HFFc6 (cell line): ENCODE data around the gene SCN1A. TPM values are rescaled to one million over a fixed set of nuclear protein-coding genes. Genes with fewer than 3 reads are reported as not detected.

Experiments
- DNase-seq: peaks from one replicate; pipeline ENCODE4 v3.0.0-alpha.2; 2018
- H3K27ac Mint-ChIP-seq: 2 replicates; pipeline ENCODE4 v1.8.0; 2020; ENCODE audit warnings: mild to moderate bottlenecking, mixed read lengths
- H3K27me3 Mint-ChIP-seq: 2 replicates; pipeline ENCODE4 v1.8.0; 2021; ENCODE audit warnings: mild to moderate bottlenecking, moderate library complexity, mixed read lengths; ENCODE audit not compliant: insufficient read depth
- H3K36me3 Mint-ChIP-seq: 2 replicates; pipeline ENCODE4 v1.8.0; 2021; ENCODE audit warnings: low read depth, mixed read lengths
- H3K4me1 Mint-ChIP-seq: 2 replicates; pipeline ENCODE4 v1.8.0; 2020; ENCODE audit warnings: low read depth, mixed read lengths
- H3K4me3 Mint-ChIP-seq: 2 replicates; pipeline ENCODE4 v1.8.0; 2020; ENCODE audit warnings: mild to moderate bottlenecking, moderate library complexity, mixed read lengths
- H3K9me3 Mint-ChIP-seq: 2 replicates; pipeline ENCODE4 v1.8.0; 2020; ENCODE audit warnings: mild to moderate bottlenecking, mixed read lengths
- CTCF ChIP-seq: fragments of 200-600 bp; sonication (generic); IDR thresholded peaks from 2 replicates; pipeline ENCODE4 v1.5.0; 2021; ENCODE audit warnings: antibody characterized with exemption, mild to moderate bottlenecking
- total RNA-seq, 6 experiments: library from RNA; stranded (reverse); fragmentation: NEBNext Ultra II Directional; extraction: Animal tissue kit (Norgen Biotek cat#: 25700); gene quantifications; 2 replicates in 1 of 6; 3 replicates in 5 of 6; pipeline ENCODE4 v1.2.3, GENCODE V29; 2021

Gene SCN1A
- total RNA-seq, 6 experiments from 2014 or later: not detected

- Mint-ChIP-seq H3K27me3 (peaks cover 11% of the 10 kb centered on the region), H3K27ac (no peak overlapping the region), H3K4me3 (no peak overlapping the region), H3K36me3 (no peaks in the 10 kb centered on the region), H3K4me1 (no peaks in the 10 kb centered on the region), H3K9me3 (no peaks in the 10 kb centered on the region)
- TF ChIP-seq CTCF: no peak
- DNase-seq: no peak
Measured at GRCh38 chr2:166135849-166136258, 8.0 kb upstream of the SCN1A start.

- TF ChIP-seq CTCF: no peak
- H3K9me3 Mint-ChIP-seq: no peaks in the 10 kb centered on the region
- H3K4me3 Mint-ChIP-seq: no peak overlapping the region
- no peak overlapping the region for H3K27ac Mint-ChIP-seq
- peaks cover 11% of the 10 kb centered on the region for H3K27me3 Mint-ChIP-seq
- H3K36me3 Mint-ChIP-seq: no peaks in the 10 kb centered on the region
- H3K4me1 Mint-ChIP-seq: no peaks in the 10 kb centered on the region
- DNase-seq: no peak
Measured at GRCh38 chr2:166135152-166135848, 7.5 kb upstream of the SCN1A start.

DNA sequence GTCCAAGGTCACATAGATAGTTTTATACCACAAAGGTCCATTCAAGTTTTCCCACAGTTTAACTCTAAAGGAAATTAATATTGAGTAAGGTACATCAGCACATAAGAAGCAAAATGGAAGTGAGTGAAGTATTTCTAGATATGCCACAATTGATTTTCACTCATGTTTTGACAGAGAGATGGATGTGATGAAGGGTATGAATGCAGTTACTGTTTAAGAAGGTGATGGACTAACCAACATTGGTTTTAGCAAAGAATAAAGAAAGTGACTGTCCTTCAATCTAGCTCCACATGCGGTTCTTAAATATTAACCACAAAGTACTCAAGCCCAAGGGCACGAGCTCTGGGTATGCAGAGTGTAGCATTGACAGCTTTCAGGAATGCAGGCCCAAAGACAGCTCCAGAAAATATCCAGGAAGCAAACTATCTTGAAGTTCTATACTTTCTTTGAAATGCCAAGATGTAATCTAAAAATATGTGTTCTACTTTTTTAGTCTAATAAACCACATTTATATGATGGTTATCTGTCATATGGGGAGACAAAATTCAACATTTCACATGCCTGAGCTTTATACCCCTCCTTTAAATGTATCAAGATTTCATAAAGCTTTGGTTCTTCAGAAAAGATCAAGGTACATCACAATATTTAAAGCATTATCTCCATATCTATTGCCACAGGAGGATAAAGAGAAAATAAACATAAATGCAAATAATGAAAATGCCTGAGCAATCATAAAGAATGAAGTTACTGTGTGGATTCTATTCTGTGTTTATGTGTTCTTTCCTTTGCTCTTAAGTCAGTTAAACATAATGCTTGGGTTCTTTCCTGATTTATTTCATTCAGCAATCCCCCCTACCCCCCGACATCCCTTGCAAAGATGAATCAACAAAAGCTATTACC, 6.7 kb upstream of the SCN1A start:
- no peaks in the 10 kb centered on the region for H3K9me3 Mint-ChIP-seq
- no peak overlapping the region for H3K4me3 Mint-ChIP-seq
- no peaks in the 10 kb centered on the region for H3K4me1 Mint-ChIP-seq
- no peak for DNase-seq
- no peaks in the 10 kb centered on the region for H3K36me3 Mint-ChIP-seq
- TF ChIP-seq CTCF: no peak
- no peak overlapping the region for H3K27ac Mint-ChIP-seq
- peaks cover 11% of the 10 kb centered on the region for H3K27me3 Mint-ChIP-seq

- H3K4me3 Mint-ChIP-seq: no peak overlapping the region
- H3K9me3 Mint-ChIP-seq: no peaks in the 10 kb centered on the region
- no peak for TF ChIP-seq CTCF
- peaks cover 11% of the 10 kb centered on the region for H3K27me3 Mint-ChIP-seq
- no peaks in the 10 kb centered on the region for H3K4me1 Mint-ChIP-seq
- no peak for DNase-seq
- no peaks in the 10 kb centered on the region for H3K36me3 Mint-ChIP-seq
- no peak overlapping the region for H3K27ac Mint-ChIP-seq
Measured at GRCh38 chr2:166133653-166134052, 5.8 kb upstream of the SCN1A start.

- Mint-ChIP-seq H3K27me3 (peaks cover 9% of the 10 kb centered on the region; the same call in 1 of the 2 replicates), H3K4me1 (peaks cover 5% of the 10 kb centered on the region; the same call in 1 of the 2 replicates), H3K4me3 (no peak overlapping the region), H3K27ac (no peak overlapping the region), H3K36me3 (no peaks in the 10 kb centered on the region), H3K9me3 (no peaks in the 10 kb centered on the region)
- peak; percentile 56 for TF ChIP-seq CTCF
- DNase-seq: no peak
Measured at GRCh38 chr2:166128156-166128505, 311 bp upstream of the SCN1A start.
